Measurements from ENCODE around the gene ADCY4.
A peak's percentile ranks its signal among the peaks of the same experiment; 100 is the strongest.

Gene ADCY4

DNA sequence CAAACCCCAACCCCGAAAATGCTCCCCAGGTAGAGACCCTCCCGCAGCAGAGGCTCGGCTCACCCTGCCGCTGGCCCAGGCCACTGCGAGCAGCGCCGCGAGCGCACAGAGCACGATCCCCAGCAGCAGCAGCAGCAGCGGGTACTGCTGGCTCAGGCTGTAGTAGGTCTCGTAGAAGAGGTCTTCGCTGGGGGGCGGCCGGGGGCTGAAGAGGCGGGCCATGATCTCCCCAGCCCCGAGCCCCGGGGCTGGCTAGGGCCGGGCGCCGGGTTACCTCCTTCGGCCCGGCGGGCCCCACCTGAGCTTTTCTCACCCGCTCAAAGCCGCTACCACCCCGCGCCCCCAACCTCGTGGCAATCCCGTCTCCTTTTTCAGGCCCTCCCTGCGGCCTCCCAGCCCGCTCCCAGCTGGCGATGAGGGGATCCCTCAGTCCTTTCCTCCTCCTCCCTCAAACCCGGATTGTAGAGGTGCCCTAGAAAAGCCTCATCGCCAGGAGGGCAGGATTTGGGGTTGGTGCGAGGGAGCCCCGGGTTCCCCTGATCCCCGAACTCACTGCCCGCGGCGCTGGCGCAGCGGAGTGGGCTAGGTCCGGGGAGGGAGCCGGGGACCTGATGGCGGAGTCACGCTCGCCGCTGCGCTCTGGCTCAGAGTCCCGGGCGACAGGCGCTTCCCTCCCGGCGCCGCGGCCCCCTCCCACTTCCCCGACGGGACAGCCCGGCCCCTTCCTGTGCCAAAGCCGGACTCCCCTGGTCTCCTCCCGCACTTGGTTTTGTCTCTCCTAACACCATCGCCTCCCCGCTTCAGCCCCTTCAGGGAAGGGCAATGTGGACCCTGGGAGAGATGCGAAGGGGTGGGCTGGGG, at the start of gene ADCY4:
TSS of gene ADCY4 (minus strand) at position 641 of the 861 bp plus-strand sequence. CDS start at position 222, 419 bp downstream.
- peak within 1 kb of the TSS; percentile 48 for H3K4me3 ChIP-seq (ENCODE audit: low read depth, low read length)
- TF ChIP-seq CTCF (IDR thresholded peaks at IDR 0.05; ENCODE audit: insufficient read depth, low read length, missing control alignments): no peak
- ChIA-PET POLR2A (interaction anchor here (3.1 kb wide), 1 partner anchor 96 kb away, joined by 23 read pairs; the partner anchor contains the start of genes CBLN3 and KHNYN), CTCF (interaction anchor here (1.2 to 37.5 kb wide), 17 partner anchors 11 to 123 kb away, joined by 3 to 1633 read pairs (median 33); partner anchors contain the start of genes CBLN3, CIDEB, DHRS1 and KHNYN)
- DNase-seq (ENCODE audit: low read depth, low spot score): no peak

DNA sequence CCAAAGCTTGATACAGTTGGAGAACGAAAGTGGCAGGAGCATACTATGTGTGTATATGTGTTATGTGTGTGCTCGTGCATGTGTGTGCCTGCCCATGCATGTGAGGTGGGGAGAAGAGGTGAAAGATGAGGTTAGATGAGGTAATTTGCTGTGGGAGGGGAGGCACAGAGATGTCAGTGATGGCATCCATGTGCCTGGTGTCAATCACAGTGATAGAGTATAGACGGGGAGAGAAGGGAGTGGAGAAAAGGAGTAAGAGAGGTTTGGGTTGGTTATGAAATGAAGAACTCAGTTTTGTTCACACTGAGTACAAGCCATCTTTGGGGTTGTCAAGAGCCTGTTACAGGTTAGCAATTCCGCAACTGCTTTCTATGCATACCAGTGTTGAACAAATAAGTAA, 49.3 kb upstream of the ADCY4 start:
- CTCF ChIA-PET: interaction anchor here (1.1 kb wide), 1 partner anchor 11 kb away, joined by 3 read pairs; no protein-coding TSS in a partner anchor
- TF ChIP-seq CTCF (IDR thresholded peaks at IDR 0.05; ENCODE audit: insufficient read depth, low read length, missing control alignments): no peak
- POLR2A ChIA-PET: no interaction called here
- DNase-seq (ENCODE audit: low read depth, low spot score): no peak
- no peak overlapping the region for H3K4me3 ChIP-seq (ENCODE audit: low read depth, low read length)

DNA sequence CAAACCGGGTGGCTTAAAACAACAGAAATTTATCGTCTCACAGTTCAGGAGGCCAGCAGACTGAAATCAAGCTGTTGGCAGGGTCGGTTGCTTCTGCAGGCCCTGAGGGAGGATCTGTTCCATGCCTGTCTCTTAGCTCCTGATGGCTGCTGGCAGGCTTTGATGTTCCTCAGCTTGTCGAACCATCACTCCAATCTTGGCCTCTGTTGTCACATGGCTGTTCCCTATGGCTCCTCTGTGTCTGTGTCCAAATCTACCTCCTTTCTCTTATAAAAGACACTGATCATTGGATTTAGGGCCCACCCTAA, 47.1 kb upstream of the ADCY4 start:
- ChIA-PET CTCF (interaction anchor here (0.8 to 6.3 kb wide), 5 partner anchors 20 to 74 kb away, joined by 3 to 27 read pairs (median 4); partner anchors contain the start of gene CIDEB), POLR2A (interaction anchor here (3.9 kb wide), 1 partner anchor 11 kb away, joined by 26 read pairs; no protein-coding TSS in a partner anchor)
- DNase-seq (ENCODE audit: low read depth, low spot score): no peak
- no peak for TF ChIP-seq CTCF (IDR thresholded peaks at IDR 0.05; ENCODE audit: insufficient read depth, low read length, missing control alignments)
- no peak overlapping the region for H3K4me3 ChIP-seq (ENCODE audit: low read depth, low read length)

DNA sequence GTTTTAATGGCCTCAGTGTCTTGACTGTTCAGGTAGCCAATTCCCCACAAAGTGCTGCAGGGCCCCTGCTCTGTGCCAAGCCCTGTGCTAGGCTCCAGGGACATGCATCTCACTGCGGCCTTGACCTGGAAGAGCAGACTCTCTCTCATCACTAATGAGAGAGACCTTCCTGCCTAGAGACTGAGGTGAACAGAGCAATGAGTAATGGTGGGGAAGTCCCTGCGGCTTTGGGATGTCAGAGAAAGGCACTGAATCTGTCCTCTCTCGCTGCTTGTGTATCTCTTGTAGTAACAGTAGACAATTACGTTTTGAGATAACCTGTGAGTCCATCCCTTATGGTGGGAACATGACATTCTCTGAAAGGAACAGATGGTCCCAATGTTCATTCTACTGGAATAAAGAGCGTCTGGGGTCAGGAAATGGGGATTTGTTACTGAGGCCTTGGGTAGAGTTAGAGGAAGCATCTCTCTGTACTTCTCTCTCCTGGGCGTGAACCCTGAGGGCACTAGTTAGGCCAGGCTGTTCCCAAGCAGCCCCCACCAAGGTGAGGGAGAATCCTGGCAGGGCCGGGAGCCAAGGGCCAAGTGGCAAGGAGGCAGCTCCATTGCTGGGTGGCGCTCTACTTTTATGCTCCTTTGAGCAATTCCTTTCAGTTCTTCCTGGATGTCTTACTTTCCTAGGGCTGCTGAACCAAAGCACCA, 46.6 kb upstream of the ADCY4 start:
- ChIA-PET CTCF (interaction anchor here (0.8 to 6.3 kb wide), 4 partner anchors 20 to 74 kb away, joined by 3 to 27 read pairs (median 4); partner anchors contain the start of gene CIDEB), POLR2A (interaction anchor here (3.9 kb wide), 1 partner anchor 11 kb away, joined by 26 read pairs; no protein-coding TSS in a partner anchor)
- no peak overlapping the region for H3K4me3 ChIP-seq (ENCODE audit: low read depth, low read length)
- TF ChIP-seq CTCF (IDR thresholded peaks at IDR 0.05; ENCODE audit: insufficient read depth, low read length, missing control alignments): no peak
- no peak for DNase-seq (ENCODE audit: low read depth, low spot score)

DNA sequence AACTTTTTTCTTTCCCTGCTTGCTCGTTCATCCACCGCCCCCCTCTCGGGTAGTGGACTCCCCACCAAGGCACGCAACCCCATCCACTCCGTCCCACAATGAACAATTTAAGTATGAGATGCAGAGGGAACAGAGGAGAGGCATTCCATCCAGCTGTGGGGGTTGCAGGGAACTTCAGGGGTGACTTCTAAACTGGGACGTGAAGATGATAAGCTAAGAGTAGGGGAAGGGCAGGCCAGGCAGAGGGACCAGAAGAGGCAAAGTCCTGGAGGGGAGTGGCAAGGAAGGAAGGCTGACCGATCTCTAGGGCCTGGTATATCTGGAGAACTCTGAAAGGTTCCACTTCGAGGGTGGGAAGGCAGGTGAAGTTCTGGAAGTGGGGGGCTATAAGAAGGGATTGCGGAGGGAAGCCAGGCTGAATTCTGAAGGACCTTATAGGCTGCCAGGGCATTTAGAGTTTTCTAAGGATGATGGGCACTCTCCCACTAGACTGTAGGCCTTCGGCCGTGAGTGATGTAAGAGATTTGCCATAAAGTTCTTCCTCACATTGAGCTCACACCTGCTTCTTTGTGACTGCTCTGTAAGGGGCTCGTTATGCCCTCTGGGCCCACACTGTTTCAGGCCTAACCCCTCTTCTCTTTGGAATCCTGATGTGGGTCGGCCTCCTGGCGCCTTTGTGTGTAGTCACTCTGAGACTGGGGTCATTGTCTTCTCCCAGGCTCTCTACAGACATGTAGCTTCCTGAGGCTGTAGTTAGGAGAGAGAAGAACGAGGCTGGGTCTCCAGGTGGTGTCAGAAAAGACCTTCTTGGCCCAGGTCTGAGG, 45.2 kb upstream of the ADCY4 start:
- no peak overlapping the region for H3K4me3 ChIP-seq (ENCODE audit: low read depth, low read length)
- no peak for DNase-seq (ENCODE audit: low read depth, low spot score)
- TF ChIP-seq CTCF (IDR thresholded peaks at IDR 0.05; ENCODE audit: insufficient read depth, low read length, missing control alignments): no peak
- CTCF ChIA-PET: interaction anchor here (1.2 to 6.3 kb wide), 10 partner anchors 8 to 72 kb away, joined by 3 to 27 read pairs (median 7); partner anchors contain the start of gene CIDEB
- POLR2A ChIA-PET: interaction anchor here (0.8 to 3.9 kb wide), 6 partner anchors 8 to 50 kb away, joined by 3 to 26 read pairs (median 5); partner anchors contain the start of gene KHNYN

Measured in AG04449 (cell line).